ENCODE results near the gene SMPDL3B.

Gene SMPDL3B

GRCh38 chr1:27951396-27951795 is 16.6 kb downstream of the SMPDL3B start:
- TF ChIP-seq CTCF (IDR thresholded peaks at IDR 0.05; ENCODE audit: low read depth, low read length, missing control alignments) = no peak
- no peak overlapping the region for H3K4me3 ChIP-seq (ENCODE audit: low read depth, low read length)
- DNase-seq (ENCODE audit: low read depth) = no peak

GRCh38 chr1:27952147-27952546 is 17.3 kb downstream of the SMPDL3B start:
- H3K4me3 ChIP-seq (ENCODE audit: low read depth, low read length) = no peak overlapping the region
- TF ChIP-seq CTCF (IDR thresholded peaks at IDR 0.05; ENCODE audit: low read depth, low read length, missing control alignments) = no peak
- no peak for DNase-seq (ENCODE audit: low read depth)

- no peak overlapping the region for H3K4me3 ChIP-seq (ENCODE audit: low read depth, low read length)
- no peak for TF ChIP-seq CTCF (IDR thresholded peaks at IDR 0.05; ENCODE audit: low read depth, low read length, missing control alignments)
- no peak for DNase-seq (ENCODE audit: low read depth)
Measured at GRCh38 chr1:27954186-27954585, 19.4 kb downstream of the SMPDL3B start.

- no peak overlapping the region for H3K4me3 ChIP-seq (ENCODE audit: low read depth, low read length)
- DNase-seq (ENCODE audit: low read depth) = no peak
- no peak for TF ChIP-seq CTCF (IDR thresholded peaks at IDR 0.05; ENCODE audit: low read depth, low read length, missing control alignments)
Measured at GRCh38 chr1:27955076-27955475, 20.3 kb downstream of the SMPDL3B start.

GRCh38 chr1:27956761-27957160 is 22.0 kb downstream of the SMPDL3B start:
- H3K4me3 ChIP-seq (ENCODE audit: low read depth, low read length) = no peak overlapping the region
- DNase-seq (ENCODE audit: low read depth) = no peak
- no peak for TF ChIP-seq CTCF (IDR thresholded peaks at IDR 0.05; ENCODE audit: low read depth, low read length, missing control alignments)

GRCh38 chr1:27957655-27958054 is 22.9 kb downstream of the SMPDL3B start:
- no peak overlapping the region for H3K4me3 ChIP-seq (ENCODE audit: low read depth, low read length)
- DNase-seq (ENCODE audit: low read depth) = no peak
- TF ChIP-seq CTCF (IDR thresholded peaks at IDR 0.05; ENCODE audit: low read depth, low read length, missing control alignments) = no peak

- no peak for DNase-seq (ENCODE audit: low read depth)
- no peak overlapping the region for H3K4me3 ChIP-seq (ENCODE audit: low read depth, low read length)
- TF ChIP-seq CTCF (IDR thresholded peaks at IDR 0.05; ENCODE audit: low read depth, low read length, missing control alignments) = no peak
Measured at GRCh38 chr1:27958513-27958912, 23.7 kb downstream of the SMPDL3B start.

All from GM12864 (cell line).